B cell (primary cell): ENCODE data around the gene ATP6V0E1. TPM values are rescaled to one million over a fixed set of nuclear protein-coding genes. Genes with fewer than 3 reads are reported as not detected.

Source experiments
- ATAC-seq: fragments of 200-7000 bp; cut with Tn5 transposase; one replicate; pipeline ENCODE4 v1.10.0; 2021; ENCODE audit warnings: low read depth, mild to moderate bottlenecking, moderate number of reproducible peaks, moderate library complexity
- CTCF ChIA-PET: fragments of 350-600 bp; sonication (Branson Sonifier 250); formaldehyde crosslinking; loops from one replicate; lab custom pipeline; 2021; ENCODE audit warnings: antibody characterized with exemption, inconsistent platforms; lab: Charles Lee
- POLR2A ChIA-PET: fragments of 350-600 bp; sonication (Branson Sonifier 250); formaldehyde crosslinking; loops from one replicate; lab custom pipeline; 2021; ENCODE audit warnings: antibody characterized with exemption; lab: Charles Lee
- DNase-seq: peaks from one replicate; pipeline ENCODE4 v3.0.0; 2013
- H2AFZ ChIP-seq: 2 replicates; pipeline ENCODE4 v1.6.1; 2012; ENCODE audit warnings: mild to moderate bottlenecking, low read depth, low read length; ENCODE audit not compliant: insufficient read depth, poor library complexity, severe bottlenecking
- H3K27ac ChIP-seq, 2 donors: 1 replicate in 1 of 2; 2 replicates in 1 of 2; pipeline ENCODE4 v1.5.1; 2012 to 2013; ENCODE audit warnings: low read length in 2 of 2, mild to moderate bottlenecking in 2 of 2, moderate library complexity in 1 of 2
- H3K27me3 ChIP-seq, 4 experiments: fragments of 200-600 bp in 1 of 4; sonication (generic) in 1 of 4; replicated peaks in 1 of 4; 1 replicate in 2 of 4; 2 replicates in 2 of 4; pipeline versions ENCODE4 v1.6.1 to v1.7.0; 2013 to 2016; ENCODE audit warnings: low read length in 3 of 4, mild to moderate bottlenecking in 2 of 4, mixed read lengths in 1 of 4, moderate library complexity in 1 of 4; ENCODE audit not compliant: insufficient read depth in 4 of 4, control insufficient read depth in 3 of 4; ENCODE audit errors: control extremely low read depth in 1 of 4
- H3K36me3 ChIP-seq, 2 experiments: replicated peaks in 1 of 2; 1 replicate in 1 of 2; 2 replicates in 1 of 2; pipeline versions ENCODE4 v1.6.1 to v1.7.1; 2013; ENCODE audit warnings: low read length in 1 of 2; ENCODE audit not compliant: insufficient read depth in 2 of 2, control insufficient read depth in 1 of 2; ENCODE audit errors: control extremely low read depth in 1 of 2, extremely low read depth in 1 of 2
- H3K4me1 ChIP-seq, 2 donors: fragments of 200-600 bp in 1 of 2; sonication (generic) in 1 of 2; 1 replicate in 1 of 2; 2 replicates in 1 of 2; pipeline versions ENCODE4 v1.5.1 to v1.6.1; 2013 to 2017; ENCODE audit warnings: low read length in 2 of 2; ENCODE audit not compliant: control insufficient read depth in 2 of 2, insufficient read depth in 2 of 2
- H3K4me2 ChIP-seq: replicated peaks from 2 replicates; pipeline ENCODE3; 2012; ENCODE audit warnings: mild to moderate bottlenecking, low read depth, low read length; ENCODE audit not compliant: poor library complexity, severe bottlenecking
- H3K4me3 ChIP-seq, 5 experiments: fragments of 200-600 bp in 1 of 5; sonication (generic) in 1 of 5; 1 replicate in 3 of 5; 2 replicates in 2 of 5; pipeline versions ENCODE4 v1.5.1 to v1.7.0; 2011 to 2016; ENCODE audit warnings: low read length in 4 of 5, mild to moderate bottlenecking in 4 of 5, low read depth in 2 of 5, control low read depth in 1 of 5, moderate library complexity in 1 of 5; ENCODE audit not compliant: insufficient read depth in 1 of 5; ENCODE audit errors: control extremely low read depth in 1 of 5, extremely low read depth in 1 of 5
- H3K79me2 ChIP-seq: fragments of 200-600 bp; sonication (generic); one replicate; pipeline ENCODE4 v1.6.0; 2016; ENCODE audit warnings: low read length; ENCODE audit not compliant: control insufficient read depth, insufficient read depth
- H3K9ac ChIP-seq: fragments of 200-600 bp; sonication (generic); 2 replicates; pipeline ENCODE4 v1.6.1; 2017; ENCODE audit warnings: mild to moderate bottlenecking, low read length, moderate library complexity
- H3K9me3 ChIP-seq, 3 donors: one replicate each; pipeline versions ENCODE4 v1.6.1 to v1.7.1; 2013; ENCODE audit warnings: low read length in 2 of 3; ENCODE audit not compliant: control insufficient read depth in 2 of 3, insufficient read depth in 1 of 3; ENCODE audit errors: control extremely low read depth in 1 of 3
- H4K20me1 ChIP-seq: 2 replicates; pipeline ENCODE4 v1.6.0; 2012; ENCODE audit warnings: mild to moderate bottlenecking, low read length; ENCODE audit not compliant: insufficient read depth, control insufficient read depth, poor library complexity, severe bottlenecking
- H3K27ac Mint-ChIP-seq: one replicate; pipeline ENCODE4 v1.8.0; 2021; ENCODE audit warnings: mixed read lengths
- H3K27me3 Mint-ChIP-seq: one replicate; pipeline ENCODE4 v1.8.0; 2021; ENCODE audit warnings: mixed read lengths
- H3K4me1 Mint-ChIP-seq: one replicate; pipeline ENCODE4 v1.8.0; 2021; ENCODE audit warnings: mixed read lengths
- H3K4me3 Mint-ChIP-seq: one replicate; pipeline ENCODE4 v1.8.0; 2021; ENCODE audit warnings: mixed read lengths
- H3K9me3 Mint-ChIP-seq: one replicate; pipeline ENCODE4 v1.8.0; 2022; ENCODE audit warnings: mixed read lengths; ENCODE audit not compliant: insufficient read depth
- EZH2 ChIP-seq: IDR thresholded peaks from 2 replicates; pipeline ENCODE4 v1.6.1; 2012; ENCODE audit warnings: borderline replicate concordance, low read depth, mild to moderate bottlenecking, moderate library complexity, low read length; ENCODE audit not compliant: insufficient read depth, poor library complexity, severe bottlenecking
- WGBS: methylation state at CpG from one replicate; pipeline ENCODE4 v1.1.5; 2013; ENCODE audit warnings: missing lambda C conversion rate; ENCODE audit not compliant: insufficient coverage; 5-methylcytosine and 5-hydroxymethylcytosine counted together
- intact Hi-C: fragments of 100-400 bp; cut with micrococcal nuclease; formaldehyde crosslinking; loops from one replicate; pipeline ENCODE4 v1.10.0; 2022
- polyA plus RNA-seq: library from polyadenylated mRNA; depleted of rRNA; stranded (reverse); fragments of >200 nt; gene quantifications from 2 replicates; pipeline ENCODE4 v1.2.3, GENCODE V29; 2012
- total RNA-seq, 2 donors: library from RNA; stranded (reverse); fragments of 120-200 nt in 1 of 2; gene quantifications; 1 replicate in 1 of 2; 2 replicates in 1 of 2; pipeline versions ENCODE4 v1.2.3 to v1.2.4, GENCODE V29; 2013 to 2022
- TF ChIP-seq, protein P1 (sequence below): fragments of 200-600 bp; IDR thresholded peaks from one replicate; pipeline ENCODE4 v1.8.0; 2022; ENCODE audit warnings: antibody characterized with exemption, mild to moderate bottlenecking

ATP6V0E1 gene
- total and polyA plus RNA-seq, 2 donors (not counting 1 experiment from before 2014, with no cell fraction given), result 93.8 to 127 TPM

DNA sequence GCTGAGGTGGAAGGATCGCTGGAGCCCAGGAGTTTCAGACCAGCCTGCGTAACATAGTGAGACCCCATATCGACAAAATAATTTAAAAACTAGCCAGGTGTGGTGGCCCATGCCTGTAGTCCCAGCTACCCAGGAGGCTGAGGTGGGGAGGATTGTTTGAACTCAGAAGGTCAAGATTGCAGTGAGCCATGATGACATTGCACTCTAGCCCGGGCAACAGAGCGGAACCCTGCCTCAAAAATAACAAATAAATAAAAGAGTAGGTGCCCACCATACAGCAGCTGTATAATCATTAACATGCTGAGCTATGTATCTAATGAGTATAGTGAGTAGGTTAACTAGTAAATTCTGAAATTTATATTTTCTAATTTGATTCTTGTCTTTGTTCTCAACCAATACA, 11.0 kb upstream of the ATP6V0E1 start:
- intact Hi-C loops, result no loop called here
- CTCF ChIA-PET, result interaction anchor here (0.7 to 1.4 kb wide), 3 partner anchors 9 to 11 kb away, joined by 3 to 5 read pairs (median 3); partner anchors contain the start of gene ATP6V0E1
- Mint-ChIP-seq H3K27me3 (no peaks in the 10 kb centered on the region), H3K9me3 (no peaks in the 10 kb centered on the region), H3K27ac (no peak overlapping the region), H3K4me3 (no peak overlapping the region), H3K4me1 (peaks cover 6% of the 10 kb centered on the region)
- no peak for TF ChIP-seq EZH2
- no peak overlapping the region for H3K4me2 ChIP-seq
- H2AFZ ChIP-seq, result no peak overlapping the region
- H4K20me1 ChIP-seq, result no peaks in the 10 kb centered on the region
- H3K27me3 ChIP-seq, result peaks cover 0 to 3% (median 0%) of the 10 kb centered on the region in 4 experiments
- H3K9ac ChIP-seq, result no peak overlapping the region
- 100% methylated on average over 3 of the region's 5 CpGs for WGBS
- peaks cover 4 to 6% of the 10 kb centered on the region in 2 donors for H3K4me1 ChIP-seq
- no peaks in the 10 kb centered on the region for H3K79me2 ChIP-seq
- H3K9me3 ChIP-seq, result no peaks in the 10 kb centered on the region
- H3K4me3 ChIP-seq, result no peak overlapping the region
- POLR2A ChIA-PET, result no interaction called here
- H3K27ac ChIP-seq, result no peak overlapping the region
- H3K36me3 ChIP-seq, result peaks cover 7 to 8% of the 10 kb centered on the region in 2 experiments
- DNase-seq (no peak), ATAC-seq (no peak)

DNA sequence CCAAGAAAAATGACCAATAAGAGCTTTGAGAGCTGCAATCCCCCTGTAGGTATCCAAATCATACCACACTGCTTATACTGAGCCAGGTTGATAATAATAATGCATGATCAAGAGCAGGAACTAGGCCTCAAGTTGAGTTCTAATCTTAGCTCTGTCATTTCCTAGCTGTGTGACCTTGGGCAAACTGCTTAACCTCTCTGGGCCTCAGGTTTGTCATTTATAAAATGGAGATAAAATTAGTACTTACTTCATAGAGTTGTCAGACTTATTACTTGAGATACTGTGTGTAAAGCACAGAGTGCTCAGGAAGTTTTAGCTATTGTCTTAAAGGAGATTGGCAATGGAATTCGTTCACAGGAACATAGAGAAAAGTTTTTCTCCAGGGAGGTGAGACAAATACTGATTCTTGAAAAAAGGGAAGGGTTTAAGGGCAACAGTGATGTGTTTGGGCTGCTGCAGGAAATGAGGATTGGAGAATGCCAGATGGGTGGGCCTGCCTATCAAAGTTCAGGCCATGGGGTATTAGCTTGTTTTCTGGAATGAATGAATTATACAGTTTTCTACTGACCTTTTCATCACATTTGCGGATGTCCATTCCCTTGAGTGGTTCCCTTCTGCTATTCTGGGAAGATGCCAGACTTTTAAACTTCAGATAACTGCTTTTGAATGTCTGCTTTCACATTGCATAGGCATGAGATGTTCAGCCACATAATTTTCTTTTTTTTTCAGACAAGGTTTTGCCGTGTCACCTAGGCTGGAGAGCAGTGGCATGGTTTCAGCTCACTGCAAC, 10.2 kb upstream of the ATP6V0E1 start:
- TF ChIP-seq, protein P1, sequence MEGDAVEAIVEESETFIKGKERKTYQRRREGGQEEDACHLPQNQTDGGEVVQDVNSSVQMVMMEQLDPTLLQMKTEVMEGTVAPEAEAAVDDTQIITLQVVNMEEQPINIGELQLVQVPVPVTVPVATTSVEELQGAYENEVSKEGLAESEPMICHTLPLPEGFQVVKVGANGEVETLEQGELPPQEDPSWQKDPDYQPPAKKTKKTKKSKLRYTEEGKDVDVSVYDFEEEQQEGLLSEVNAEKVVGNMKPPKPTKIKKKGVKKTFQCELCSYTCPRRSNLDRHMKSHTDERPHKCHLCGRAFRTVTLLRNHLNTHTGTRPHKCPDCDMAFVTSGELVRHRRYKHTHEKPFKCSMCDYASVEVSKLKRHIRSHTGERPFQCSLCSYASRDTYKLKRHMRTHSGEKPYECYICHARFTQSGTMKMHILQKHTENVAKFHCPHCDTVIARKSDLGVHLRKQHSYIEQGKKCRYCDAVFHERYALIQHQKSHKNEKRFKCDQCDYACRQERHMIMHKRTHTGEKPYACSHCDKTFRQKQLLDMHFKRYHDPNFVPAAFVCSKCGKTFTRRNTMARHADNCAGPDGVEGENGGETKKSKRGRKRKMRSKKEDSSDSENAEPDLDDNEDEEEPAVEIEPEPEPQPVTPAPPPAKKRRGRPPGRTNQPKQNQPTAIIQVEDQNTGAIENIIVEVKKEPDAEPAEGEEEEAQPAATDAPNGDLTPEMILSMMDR, result no peak
- no peak for TF ChIP-seq EZH2
- no peaks in the 10 kb centered on the region for H3K27me3 Mint-ChIP-seq
- H3K4me1 Mint-ChIP-seq, result peaks cover 5% of the 10 kb centered on the region
- no peaks in the 10 kb centered on the region for H4K20me1 ChIP-seq
- DNase-seq (no peak), ATAC-seq (no peak)
- ChIA-PET CTCF (interaction anchor here (0.7 to 1.4 kb wide), 4 partner anchors 8 to 276 kb away, joined by 3 to 5 read pairs (median 3); partner anchors contain the start of gene ATP6V0E1), POLR2A (no interaction called here)
- no peak overlapping the region for H3K4me3 ChIP-seq
- no peaks in the 10 kb centered on the region for H3K79me2 ChIP-seq
- H3K9me3 ChIP-seq, result no peaks in the 10 kb centered on the region
- H3K27me3 ChIP-seq, result peaks cover 0 to 3% (median 0%) of the 10 kb centered on the region in 4 experiments
- H3K9me3 Mint-ChIP-seq, result no peaks in the 10 kb centered on the region
- H3K9ac ChIP-seq, result no peak overlapping the region
- WGBS, result 69% methylated on average over 3 of the region's 3 CpGs
- H3K4me3 Mint-ChIP-seq, result no peak overlapping the region
- H3K4me1 ChIP-seq, result peaks cover 4 to 6% of the 10 kb centered on the region in 2 donors
- peaks cover 6 to 7% of the 10 kb centered on the region in 2 experiments for H3K36me3 ChIP-seq
- no peak overlapping the region for H2AFZ ChIP-seq
- intact Hi-C loops, result no loop called here
- H3K4me2 ChIP-seq, result no peak overlapping the region
- H3K27ac Mint-ChIP-seq, result no peak overlapping the region
- H3K27ac ChIP-seq, result no peak overlapping the region
